HEK293 (cell line): ENCODE measurements around the gene YPEL5.

ENCODE experiments used
- CTCF ChIA-PET: fragments of 350-600 bp; formaldehyde crosslinking; extraction: SDS; loops from one replicate; lab custom pipeline; 2021; ENCODE audit warnings: antibody characterized with exemption; lab: Yijun Ruan, JAX
- POLR2A ChIA-PET: fragments of 300-600 bp; formaldehyde crosslinking; extraction: SDS; loops from one replicate; lab custom pipeline; 2020; ENCODE audit warnings: antibody characterized with exemption, inconsistent platforms; lab: Yijun Ruan, JAX
- H3K27ac ChIP-seq: fragments of 200-500 bp; sonication (Bioruptor generic); 2 replicates; pipeline ENCODE4 v1.5.1; 2014; ENCODE audit warnings: low read depth, low read length, control low read depth, inconsistent platforms; ENCODE audit errors: extremely low read depth
- H3K36me3 ChIP-seq, 2 experiments: fragments of 200-500 bp in 1 of 2; sonication (Bioruptor generic) in 1 of 2; 1 replicate in 1 of 2; 2 replicates in 1 of 2; pipeline ENCODE4 v1.5.1; 2014 to 2017; ENCODE audit warnings: inconsistent platforms in 2 of 2, low read length in 2 of 2; ENCODE audit not compliant: control insufficient read depth in 2 of 2, insufficient read depth in 1 of 2
- H3K4me1 ChIP-seq: fragments of 200-500 bp; sonication (Bioruptor generic); 2 replicates; pipeline ENCODE4 v1.5.1; 2014; ENCODE audit warnings: mild to moderate bottlenecking, low read length, inconsistent platforms; ENCODE audit not compliant: control insufficient read depth, insufficient read depth
- H3K4me3 ChIP-seq: 2 replicates; pipeline ENCODE4 v1.5.1; 2011; ENCODE audit warnings: low read depth, mild to moderate bottlenecking, control low read depth, low read length, moderate library complexity
- H3K9me3 ChIP-seq: fragments of 200-500 bp; sonication (Bioruptor generic); 2 replicates; pipeline ENCODE4 v1.5.1; 2014; ENCODE audit warnings: low read depth, low read length, inconsistent platforms; ENCODE audit not compliant: control insufficient read depth, insufficient read depth
- CTCF ChIP-seq: fragments of 450-650 bp; formaldehyde crosslinking; IDR thresholded peaks from 2 replicates; pipeline ENCODE4 v1.5.1; 2016; ENCODE audit warnings: missing biosample characterization, missing genetic modification characterization
- EGR2 ChIP-seq: fragments of 450-650 bp; formaldehyde crosslinking; IDR thresholded peaks from 2 replicates; pipeline ENCODE4 v1.5.1; 2016; ENCODE audit warnings: low read depth, missing biosample characterization, missing genetic modification characterization
- PRDM4 ChIP-seq: fragments of 450-650 bp; formaldehyde crosslinking; IDR thresholded peaks from 2 replicates; pipeline ENCODE4 v1.5.1; 2017; ENCODE audit warnings: missing biosample characterization, missing genetic modification characterization
- SETDB1 ChIP-seq: IDR thresholded peaks from one replicate; pipeline ENCODE4 v1.6.1; 2017; ENCODE audit warnings: mild to moderate bottlenecking, low read length, moderate library complexity, mixed read lengths; ENCODE audit not compliant: insufficient read length
- TRIM28 ChIP-seq: IDR thresholded peaks from 2 replicates; pipeline ENCODE4 v1.6.1; 2011; ENCODE audit warnings: low read length, control low read depth, borderline replicate concordance
- ZBTB26 ChIP-seq: fragments of 450-650 bp; formaldehyde crosslinking; optimal IDR thresholded peaks from 2 replicates; pipeline ENCODE3; 2016; ENCODE audit warnings: missing biosample characterization, mild to moderate bottlenecking, missing genetic modification characterization
- ZFP69B ChIP-seq: fragments of 450-650 bp; formaldehyde crosslinking; IDR thresholded peaks from 2 replicates; pipeline ENCODE4 v1.5.1; 2016; ENCODE audit warnings: missing biosample characterization, missing genetic modification characterization
- ZNF19 ChIP-seq: fragments of 450-650 bp; formaldehyde crosslinking; IDR thresholded peaks from 2 replicates; pipeline ENCODE4; 2016; ENCODE audit warnings: missing biosample characterization, missing genetic modification characterization, low read depth
- ZNF24 ChIP-seq: fragments of 450-650 bp; formaldehyde crosslinking; IDR thresholded peaks from 2 replicates; pipeline ENCODE4 v1.5.1; 2016; ENCODE audit warnings: missing biosample characterization, missing genetic modification characterization
- ZNF248 ChIP-seq: fragments of 450-650 bp; formaldehyde crosslinking; IDR thresholded peaks from 2 replicates; pipeline ENCODE4 v1.5.1; 2017; ENCODE audit warnings: missing biosample characterization, missing genetic modification characterization
- ZNF26 ChIP-seq: fragments of 450-650 bp; formaldehyde crosslinking; IDR thresholded peaks from 2 replicates; pipeline ENCODE4 v1.5.1; 2016; ENCODE audit warnings: missing biosample characterization, missing genetic modification characterization
- ZNF280D ChIP-seq: fragments of 450-650 bp; formaldehyde crosslinking; IDR thresholded peaks from 2 replicates; pipeline ENCODE4 v1.5.1; 2016; ENCODE audit warnings: missing biosample characterization, missing genetic modification characterization
- ZNF354C ChIP-seq: fragments of 450-650 bp; formaldehyde crosslinking; IDR thresholded peaks from 2 replicates; pipeline ENCODE4 v1.5.1; 2016; ENCODE audit warnings: missing biosample characterization, missing genetic modification characterization, low read depth, borderline replicate concordance
- ZNF510 ChIP-seq: fragments of 450-650 bp; formaldehyde crosslinking; IDR thresholded peaks from 2 replicates; pipeline ENCODE4 v1.5.1; 2018; ENCODE audit warnings: mild to moderate bottlenecking, missing genetic modification characterization, missing biosample characterization; ENCODE audit not compliant: insufficient replicate concordance
- ZNF561 ChIP-seq: fragments of 450-650 bp; IDR thresholded peaks from 2 replicates; pipeline ENCODE4 v1.5.1; 2018; ENCODE audit warnings: missing biosample characterization, missing genetic modification characterization, borderline replicate concordance
- ZNF670 ChIP-seq: fragments of 450-650 bp; formaldehyde crosslinking; IDR thresholded peaks from 2 replicates; pipeline ENCODE4 v1.5.1; 2016; ENCODE audit warnings: missing biosample characterization, missing genetic modification characterization, low read depth
- ZNF707 ChIP-seq: fragments of 450-650 bp; formaldehyde crosslinking; IDR thresholded peaks from 2 replicates; pipeline ENCODE4 v1.5.1; 2016; ENCODE audit warnings: missing biosample characterization, missing genetic modification characterization
- ZSCAN16 ChIP-seq: fragments of 450-650 bp; formaldehyde crosslinking; IDR thresholded peaks from 2 replicates; pipeline ENCODE4 v1.5.1; 2016; ENCODE audit warnings: missing biosample characterization, missing genetic modification characterization
- ZSCAN18 ChIP-seq: fragments of 450-650 bp; formaldehyde crosslinking; IDR thresholded peaks from 2 replicates; pipeline ENCODE4 v1.5.1; 2016; ENCODE audit warnings: missing biosample characterization, missing genetic modification characterization

YPEL5 gene

GRCh38 chr2:30112561-30112960, 34.2 kb upstream of the YPEL5 start:
- CTCF ChIA-PET = interaction anchor here (0.6 to 2.5 kb wide), 4 partner anchors 22 to 1696 kb away, joined by 3 to 22 read pairs (median 5); no protein-coding TSS in a partner anchor
- no peak overlapping the region for H3K27ac ChIP-seq
- TF ChIP-seq ZSCAN16 (tag by site-specific recombination) = no peak
- no peak for TF ChIP-seq ZNF510 (tag by site-specific recombination)
- TF ChIP-seq CTCF (tag by site-specific recombination) = no peak
- no peak for TF ChIP-seq ZSCAN18 (tag by site-specific recombination)
- no peak for TF ChIP-seq ZNF707 (tag by site-specific recombination)
- TF ChIP-seq ZNF670 (tag by site-specific recombination) = no peak
- no peak for TF ChIP-seq ZNF354C (tag by site-specific recombination)
- no peak for TF ChIP-seq ZNF280D (tag by site-specific recombination)
- no peaks in the 10 kb centered on the region for H3K9me3 ChIP-seq
- H3K36me3 ChIP-seq = no peaks in the 10 kb centered on the region
- no peaks in the 10 kb centered on the region for H3K4me1 ChIP-seq
- no peak overlapping the region for H3K4me3 ChIP-seq
- POLR2A ChIA-PET = no interaction called here

- no peaks in the 10 kb centered on the region for H3K4me1 ChIP-seq
- TF ChIP-seq TRIM28 (no peak), ZNF26 (tag by site-specific recombination) (no peak), ZNF24 (tag by site-specific recombination) (no peak), ZFP69B (tag by site-specific recombination) (no peak), PRDM4 (tag by site-specific recombination) (no peak), ZNF19 (tag by site-specific recombination) (no peak), SETDB1 (no peak), ZNF248 (tag by site-specific recombination) (no peak), ZBTB26 (tag by site-specific recombination) (no peak), ZNF561 (no peak), EGR2 (no peak)
These were observed 33.1 kb upstream of the YPEL5 start for GRCh38 chr2:30113617-30114293.

More at GRCh38 chr2:30113617-30114293, 33.1 kb upstream of the YPEL5 start:
- Histone ChIP-seq H3K9me3 (no peaks in the 10 kb centered on the region), H3K36me3 (no peaks in the 10 kb centered on the region), H3K27ac (no peak overlapping the region), H3K4me3 (no peak overlapping the region)
- POLR2A ChIA-PET = interaction anchor here (0.7 kb wide), 1 partner anchor 33 kb away, joined by 4 read pairs; the partner anchor contains the start of gene YPEL5
- CTCF ChIA-PET = interaction anchor here (0.5 to 4.6 kb wide), 9 partner anchors 11 to 192 kb away, joined by 3 to 29 read pairs (median 4); no protein-coding TSS in a partner anchor
